Astrocyte (in vitro differentiated cells and primary cell): ENCODE results near the gene HPSE2.

Source experiments
- CTCF ChIP-seq: IDR thresholded peaks from 2 replicates; pipeline ENCODE4 v1.5.1; 2011; ENCODE audit warnings: low read depth, mild to moderate bottlenecking, inconsistent platforms, low read length, moderate library complexity; ENCODE audit not compliant: insufficient read depth
- EZH2 ChIP-seq: IDR thresholded peaks from 2 replicates; pipeline ENCODE4 v1.6.1; 2012; ENCODE audit warnings: mild to moderate bottlenecking, low read length, inconsistent platforms; ENCODE audit not compliant: insufficient read depth

- TF ChIP-seq EZH2 (no peak), CTCF (no peak)
These were observed 777.9 kb downstream of the HPSE2 start for GRCh38 chr10:98457721-98458120.
